SK-N-SH (cell line): ENCODE measurements around the gene YY2. TPM values are rescaled to one million over a fixed set of nuclear protein-coding genes. Genes with fewer than 3 reads are reported as not detected.
A peak's percentile ranks its signal among the peaks of the same experiment; 100 is the strongest.

Experiments
- CTCF ChIA-PET: fragments of 300-600, 350-600 bp; formaldehyde crosslinking; extraction: SDS; loops from one replicate; lab custom pipeline; 2021; lab: Yijun Ruan, JAX
- POLR2A ChIA-PET: fragments of 350-600 bp; sonication (Branson Sonifier 250); formaldehyde crosslinking; extraction: SDS; loops from one replicate; lab custom pipeline; 2020; ENCODE audit warnings: antibody characterized with exemption, inconsistent platforms; lab: Yijun Ruan, JAX
- DNase-seq: peaks from one replicate; pipeline ENCODE4 v3.0.0; 2012
- H2AFZ ChIP-seq: fragments of 200-600 bp; sonication (generic); 2 replicates; pipeline ENCODE4 v1.8.1; 2016; ENCODE audit warnings: antibody characterized with exemption, mild to moderate bottlenecking, low read depth
- H3F3A ChIP-seq: fragments of 200-600 bp; sonication (generic); replicated peaks from 2 replicates; pipeline ENCODE3; 2016; ENCODE audit warnings: antibody characterized with exemption, mild to moderate bottlenecking; ENCODE audit not compliant: insufficient read depth
- H3K27ac ChIP-seq, 2 experiments: fragments of 200-500 bp in 1 of 2; fragments of 200-600 bp in 1 of 2; sonication (Bioruptor generic) in 1 of 2; sonication (generic), shearing (Covaris generic) in 1 of 2; 2 replicates each; pipeline versions ENCODE4 v1.5.1 to v1.6.1; 2014 to 2016; ENCODE audit warnings: low read depth in 2 of 2, inconsistent platforms in 1 of 2, low read length in 1 of 2, mild to moderate bottlenecking in 1 of 2, mixed read lengths in 1 of 2
- H3K27me3 ChIP-seq: fragments of 200-600 bp; sonication (generic), shearing (Covaris generic); 2 replicates; pipeline ENCODE4 v1.6.1; 2016; ENCODE audit warnings: mixed run types; ENCODE audit not compliant: insufficient read depth
- H3K36me3 ChIP-seq, 2 experiments: fragments of 200-500 bp in 1 of 2; fragments of 200-600 bp in 1 of 2; sonication (Bioruptor generic) in 1 of 2; sonication (generic) in 1 of 2; replicated peaks in 1 of 2; 2 replicates each; pipeline versions ENCODE3 to v1.5.1; 2014 to 2016; ENCODE audit warnings: low read length in 1 of 2, mild to moderate bottlenecking in 1 of 2; ENCODE audit not compliant: insufficient read depth in 2 of 2, control insufficient read depth in 1 of 2
- H3K4me1 ChIP-seq, 2 experiments: fragments of 200-500 bp in 1 of 2; fragments of 200-600 bp in 1 of 2; sonication (Bioruptor generic) in 1 of 2; sonication (generic), shearing (Covaris generic) in 1 of 2; 2 replicates each; pipeline versions ENCODE4 v1.5.1 to v1.6.1; 2014 to 2016; ENCODE audit warnings: low read depth in 1 of 2, low read length in 1 of 2, mixed run types in 1 of 2; ENCODE audit not compliant: insufficient read depth in 2 of 2, control insufficient read depth in 1 of 2
- H3K4me2 ChIP-seq: fragments of 200-600 bp; sonication (generic), shearing (Covaris generic); 2 replicates; pipeline ENCODE4 v1.6.1; 2017; ENCODE audit warnings: mixed run types
- H3K4me3 ChIP-seq, 2 experiments: fragments of 200-500 bp in 1 of 2; fragments of 200-600 bp in 1 of 2; sonication (Bioruptor generic) in 1 of 2; sonication (generic), shearing (Covaris generic) in 1 of 2; 2 replicates each; pipeline versions ENCODE4 v1.5.1 to v1.8.1; 2014 to 2016; ENCODE audit warnings: low read depth in 2 of 2, inconsistent platforms in 1 of 2, low read length in 1 of 2, mild to moderate bottlenecking in 1 of 2, mixed read lengths in 1 of 2, moderate library complexity in 1 of 2
- H3K79me2 ChIP-seq: fragments of 200-600 bp; sonication (generic); 2 replicates; pipeline ENCODE4 v1.8.1; 2017; ENCODE audit warnings: mild to moderate bottlenecking; ENCODE audit not compliant: insufficient read depth
- H3K9ac ChIP-seq: fragments of 200-600 bp; sonication (generic); 2 replicates; pipeline ENCODE4 v1.6.1; 2017; ENCODE audit warnings: mixed run types
- H3K9me2 ChIP-seq: fragments of 200-600 bp; sonication (generic); 2 replicates; pipeline ENCODE4 v1.6.1; 2017; ENCODE audit warnings: mixed run types
- H3K9me3 ChIP-seq: fragments of 200-600 bp; sonication (generic); 2 replicates; pipeline ENCODE4 v1.6.1; 2017; ENCODE audit warnings: mixed run types, mild to moderate bottlenecking, moderate library complexity
- H4K20me1 ChIP-seq: fragments of 200-600 bp; sonication (generic); 2 replicates; pipeline ENCODE4 v1.6.1; 2017; ENCODE audit warnings: mild to moderate bottlenecking, mixed run types; ENCODE audit not compliant: insufficient read depth
- CHD2 ChIP-seq: fragments of 150-350 bp; IDR thresholded peaks from 2 replicates; pipeline ENCODE4 v1.6.1; 2018; ENCODE audit warnings: low read length; ENCODE audit not compliant: partially characterized antibody
- CTCF ChIP-seq: fragments of 200-600 bp; sonication (generic); IDR thresholded peaks from 2 replicates; pipeline ENCODE4 v1.6.1; 2017; ENCODE audit warnings: antibody characterized with exemption, mild to moderate bottlenecking, moderate library complexity
- ELF1 ChIP-seq: IDR thresholded peaks from 2 replicates; pipeline ENCODE4 v1.4.0; 2012
- EZH2phosphoT487 ChIP-seq: fragments of 200-600 bp; sonication (generic); IDR thresholded peaks from 2 replicates; pipeline ENCODE4 v1.6.1; 2017; ENCODE audit warnings: low read depth, mixed run types, mild to moderate bottlenecking, antibody characterized with exemption, moderate library complexity, borderline replicate concordance
- FOXM1 ChIP-seq: IDR thresholded peaks from 2 replicates; pipeline ENCODE4 v1.4.0; 2012; ENCODE audit warnings: low read depth, mild to moderate bottlenecking
- MEF2A ChIP-seq: IDR thresholded peaks from 2 replicates; pipeline ENCODE4 v1.4.0; 2012; ENCODE audit warnings: low read depth, borderline replicate concordance
- NRF1 ChIP-seq: IDR thresholded peaks from 2 replicates; pipeline ENCODE4 v1.6.1; 2012; ENCODE audit warnings: low read depth, mild to moderate bottlenecking, low read length
- PBX3 ChIP-seq: IDR thresholded peaks from 2 replicates; pipeline ENCODE4; 2012
- RAD21 ChIP-seq: IDR thresholded peaks from 2 replicates; pipeline ENCODE4 v1.6.1; 2012; ENCODE audit warnings: mild to moderate bottlenecking, low read length
- RCOR1 ChIP-seq: fragments of 150-350 bp; IDR thresholded peaks from 2 replicates; pipeline ENCODE4 v1.6.1; 2017; ENCODE audit warnings: antibody characterized with exemption, low read length
- REST ChIP-seq: IDR thresholded peaks from 2 replicates; pipeline ENCODE4 v1.6.1; 2012; ENCODE audit warnings: mild to moderate bottlenecking, low read depth, low read length, moderate library complexity
- SMC3 ChIP-seq: IDR thresholded peaks from 2 replicates; pipeline ENCODE4 v1.6.1; 2012; ENCODE audit warnings: low read depth, low read length, improper control_type of control experiment
- TEAD4 ChIP-seq: IDR thresholded peaks from 2 replicates; pipeline ENCODE4 v1.4.0; 2012; ENCODE audit warnings: mild to moderate bottlenecking, borderline replicate concordance; ENCODE audit not compliant: insufficient read depth
- USF1 ChIP-seq: IDR thresholded peaks from 2 replicates; pipeline ENCODE4 v1.4.0; 2012; ENCODE audit warnings: low read depth, borderline replicate concordance
- YY1 ChIP-seq: IDR thresholded peaks from 2 replicates; pipeline ENCODE4 v1.4.0; 2012; ENCODE audit warnings: low read depth, mild to moderate bottlenecking
- WGBS: methylation state at CpG from one replicate; pipeline ENCODE4 v1.1.6; 2017; ENCODE audit warnings: low lambda C conversion rate; 5-methylcytosine and 5-hydroxymethylcytosine counted together
- polyA plus RNA-seq, 3 experiments: library from polyadenylated mRNA; depleted of rRNA; stranded (reverse); fragments of >200 nt; gene quantifications; 2 replicates each; pipeline ENCODE4 v1.2.3, GENCODE V29; 2012

Gene YY2
- polyA plus RNA-seq, 1 of the 3 experiments (the other 2 are of a cell fraction), result 2.3 TPM

- WGBS, result 61% methylated on average over 3 of the region's 3 CpGs
- no peak for DNase-seq
- H3K36me3 ChIP-seq, result no peaks in the 10 kb centered on the region
- H3K27me3 ChIP-seq, result no peaks in the 10 kb centered on the region
- no peak overlapping the region for H3K4me3 ChIP-seq
- H3F3A ChIP-seq, result no peaks in the 10 kb centered on the region
- no peaks in the 10 kb centered on the region for H4K20me1 ChIP-seq
- POLR2A ChIA-PET, result no interaction called here
- H3K79me2 ChIP-seq, result no peaks in the 10 kb centered on the region
- CTCF ChIA-PET, result interaction anchor here (1.0 kb wide), 1 partner anchor 22 kb away, joined by 3 read pairs; no protein-coding TSS in a partner anchor
- H3K9me3 ChIP-seq, result no peaks in the 10 kb centered on the region
- no peak overlapping the region for H3K4me2 ChIP-seq
- H3K9me2 ChIP-seq, result no peaks in the 10 kb centered on the region
- no peak overlapping the region for H3K9ac ChIP-seq
- no peak for TF ChIP-seq SMC3
- no peak for TF ChIP-seq TEAD4
- TF ChIP-seq RCOR1, result no peak
- TF ChIP-seq RAD21, result no peak
- TF ChIP-seq REST, result no peak
- TF ChIP-seq PBX3, result no peak
- TF ChIP-seq EZH2phosphoT487, result no peak
- no peaks in the 10 kb centered on the region for H3K4me1 ChIP-seq
- no peak overlapping the region for H3K27ac ChIP-seq
- H2AFZ ChIP-seq, result no peak overlapping the region
Observed at GRCh38 chrX:21905953-21906352, 50.2 kb downstream of the YY2 start.

GRCh38 chrX:21907260-21907659, 51.5 kb downstream of the YY2 start:
- Histone ChIP-seq H3K79me2 (no peaks in the 10 kb centered on the region), H3K4me3 (no peak overlapping the region), H3K9me2 (no peaks in the 10 kb centered on the region), H4K20me1 (no peaks in the 10 kb centered on the region), H3K4me1 (no peaks in the 10 kb centered on the region), H2AFZ (no peak overlapping the region), H3K4me2 (no peak overlapping the region), H3K9me3 (no peaks in the 10 kb centered on the region), H3K9ac (no peak overlapping the region), H3K27me3 (no peaks in the 10 kb centered on the region), H3K36me3 (no peaks in the 10 kb centered on the region), H3F3A (no peaks in the 10 kb centered on the region), H3K27ac (peak overlapping the region in 1 of 2 experiments; percentile 11; a peak in 1 of 4 replicates)
- 29% methylated on average over 1 of the region's 1 CpG for WGBS
- ChIA-PET CTCF (interaction anchor here (0.8 kb wide), 1 partner anchor 159 kb away, joined by 3 read pairs; no protein-coding TSS in a partner anchor), POLR2A (no interaction called here)
- no peak for DNase-seq
- TF ChIP-seq NRF1 (no peak), YY1 (no peak), ELF1 (no peak), USF1 (no peak), REST (no peak), PBX3 (no peak), CHD2 (no peak), CTCF (no peak), FOXM1 (no peak), MEF2A (no peak)
